Transverse colon (tissue), 4 donors: Measurements from ENCODE around the gene RASAL2.

Source experiments
- POLR2A ChIP-seq: fragments of 450-650 bp; IDR thresholded peaks from one replicate; pipeline ENCODE4 v1.6.1; 2016; ENCODE audit warnings: antibody characterized with exemption, mild to moderate bottlenecking, moderate library complexity
- POLR2AphosphoS5 ChIP-seq, 3 donors: sonication (generic); formaldehyde crosslinking; IDR thresholded peaks; one replicate each; pipeline ENCODE4 v1.6.1; 2016; ENCODE audit warnings: antibody characterized with exemption in 3 of 3
- TF ChIP-seq, protein P1 (sequence below), 5 experiments: fragments of 200-600 bp in 3 of 5; fragments of 450-650 bp in 2 of 5; sonication (generic) in 3 of 5; IDR thresholded peaks; 1 replicate in 2 of 5; 2 replicates in 3 of 5; pipeline ENCODE4 v1.5.1; 2016 to 2017; ENCODE audit warnings: antibody characterized with exemption in 5 of 5, inconsistent platforms in 3 of 5, mild to moderate bottlenecking in 2 of 5, moderate library complexity in 1 of 5

DNA sequence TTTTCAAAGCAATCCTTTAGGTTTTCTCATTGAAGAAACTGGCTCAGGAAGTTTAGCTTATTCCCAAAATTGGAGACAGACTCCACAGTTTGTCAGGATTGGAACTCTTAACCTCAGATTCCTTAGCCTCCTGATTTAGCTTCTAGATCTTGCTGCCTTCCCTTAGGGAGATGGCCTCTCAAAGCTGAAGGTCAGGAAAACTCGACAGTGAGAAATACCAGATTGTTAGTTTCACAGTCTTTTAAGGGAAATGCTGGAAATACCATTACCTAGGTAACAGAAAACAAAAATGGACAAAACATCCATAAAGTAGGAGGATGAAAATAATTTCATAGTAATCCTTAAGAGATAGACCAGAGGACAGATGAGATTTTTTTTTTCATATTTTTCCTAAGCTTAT is 7.8 kb downstream of the RASAL2 start:
- TF ChIP-seq, protein P1, sequence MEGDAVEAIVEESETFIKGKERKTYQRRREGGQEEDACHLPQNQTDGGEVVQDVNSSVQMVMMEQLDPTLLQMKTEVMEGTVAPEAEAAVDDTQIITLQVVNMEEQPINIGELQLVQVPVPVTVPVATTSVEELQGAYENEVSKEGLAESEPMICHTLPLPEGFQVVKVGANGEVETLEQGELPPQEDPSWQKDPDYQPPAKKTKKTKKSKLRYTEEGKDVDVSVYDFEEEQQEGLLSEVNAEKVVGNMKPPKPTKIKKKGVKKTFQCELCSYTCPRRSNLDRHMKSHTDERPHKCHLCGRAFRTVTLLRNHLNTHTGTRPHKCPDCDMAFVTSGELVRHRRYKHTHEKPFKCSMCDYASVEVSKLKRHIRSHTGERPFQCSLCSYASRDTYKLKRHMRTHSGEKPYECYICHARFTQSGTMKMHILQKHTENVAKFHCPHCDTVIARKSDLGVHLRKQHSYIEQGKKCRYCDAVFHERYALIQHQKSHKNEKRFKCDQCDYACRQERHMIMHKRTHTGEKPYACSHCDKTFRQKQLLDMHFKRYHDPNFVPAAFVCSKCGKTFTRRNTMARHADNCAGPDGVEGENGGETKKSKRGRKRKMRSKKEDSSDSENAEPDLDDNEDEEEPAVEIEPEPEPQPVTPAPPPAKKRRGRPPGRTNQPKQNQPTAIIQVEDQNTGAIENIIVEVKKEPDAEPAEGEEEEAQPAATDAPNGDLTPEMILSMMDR (IDR thresholded peaks at IDR 0.05), result no peak
- no peak for TF ChIP-seq POLR2AphosphoS5 (IDR thresholded peaks at IDR 0.05)
- no peak for TF ChIP-seq POLR2A
